H9 (cell line): ENCODE results near the gene CRACR2A. TPM values are rescaled to one million over a fixed set of nuclear protein-coding genes. Genes with fewer than 3 reads are reported as not detected.

Source experiments
- DNase-seq: peaks from one replicate; pipeline ENCODE4 v3.0.0-alpha.2; 2017
- H2AFZ ChIP-seq: one replicate; pipeline ENCODE4 v1.6.1; 2013; ENCODE audit warnings: mild to moderate bottlenecking, low read length, control low read depth, moderate library complexity
- H2AK5ac ChIP-seq: 2 replicates; pipeline ENCODE4 v1.6.1; 2013; ENCODE audit warnings: low read length, control low read depth, mixed read lengths; ENCODE audit not compliant: insufficient read length
- H2BK120ac ChIP-seq: one replicate; pipeline ENCODE4 v1.6.1; 2013; ENCODE audit warnings: low read depth, mild to moderate bottlenecking, low read length, control low read depth, inconsistent platforms; ENCODE audit not compliant: poor library complexity, severe bottlenecking
- H2BK12ac ChIP-seq: 2 replicates; pipeline ENCODE4 v1.6.1; 2013; ENCODE audit warnings: low read length, control low read depth, mixed read lengths, low read depth; ENCODE audit not compliant: insufficient read length
- H2BK15ac ChIP-seq: 2 replicates; pipeline ENCODE4 v1.6.1; 2013; ENCODE audit warnings: low read depth, low read length, control low read depth
- H2BK20ac ChIP-seq: one replicate; pipeline ENCODE4 v1.6.1; 2013; ENCODE audit warnings: low read depth, mild to moderate bottlenecking, low read length, control low read depth, inconsistent platforms; ENCODE audit not compliant: poor library complexity, severe bottlenecking
- H2BK5ac ChIP-seq: 2 replicates; pipeline ENCODE4 v1.6.1; 2013; ENCODE audit warnings: low read length, control low read depth, mixed read lengths; ENCODE audit not compliant: insufficient read length
- H3K14ac ChIP-seq: 2 replicates; pipeline ENCODE4 v1.6.1; 2013; ENCODE audit warnings: low read length, control low read depth; ENCODE audit not compliant: insufficient read depth
- H3K18ac ChIP-seq: 2 replicates; pipeline ENCODE4 v1.6.1; 2013; ENCODE audit warnings: low read depth, mild to moderate bottlenecking, mixed read lengths, low read length, control low read depth; ENCODE audit not compliant: insufficient read length
- H3K23ac ChIP-seq: 2 replicates; pipeline ENCODE4 v1.6.1; 2013; ENCODE audit warnings: low read length, control low read depth, mixed read lengths, low read depth; ENCODE audit not compliant: insufficient read length
- H3K23me2 ChIP-seq: 2 replicates; pipeline ENCODE4 v1.6.1; 2013; ENCODE audit warnings: low read depth, mild to moderate bottlenecking, mixed read lengths, low read length, control low read depth; ENCODE audit not compliant: insufficient read length, poor library complexity, severe bottlenecking
- H3K27ac ChIP-seq: 2 replicates; pipeline ENCODE4 v1.5.1; 2013; ENCODE audit warnings: low read length, control low read depth, mixed read lengths, low read depth; ENCODE audit not compliant: insufficient read length
- H3K27me3 ChIP-seq: 2 replicates; pipeline ENCODE4 v1.6.1; 2013; ENCODE audit warnings: low read length, control low read depth, inconsistent platforms; ENCODE audit not compliant: insufficient read depth
- H3K4ac ChIP-seq: 2 replicates; pipeline ENCODE4 v1.6.1; 2013; ENCODE audit warnings: low read depth, mild to moderate bottlenecking, control low read depth, inconsistent platforms, low read length, moderate library complexity
- H3K4me1 ChIP-seq: 2 replicates; pipeline ENCODE4 v1.6.1; 2013; ENCODE audit warnings: low read length, control low read depth, inconsistent platforms; ENCODE audit not compliant: insufficient read depth
- H3K4me2 ChIP-seq: 2 replicates; pipeline ENCODE4 v1.6.1; 2013; ENCODE audit warnings: low read length, control low read depth, mixed read lengths; ENCODE audit not compliant: insufficient read length, insufficient read depth
- H3K56ac ChIP-seq: 2 replicates; pipeline ENCODE4 v1.6.1; 2013; ENCODE audit warnings: low read depth, mild to moderate bottlenecking, mixed read lengths, low read length, control low read depth; ENCODE audit not compliant: insufficient read length
- H3K79me1 ChIP-seq: 2 replicates; pipeline ENCODE4 v1.6.1; 2013; ENCODE audit warnings: low read depth, mild to moderate bottlenecking, moderate library complexity, low read length, control low read depth, inconsistent platforms; ENCODE audit not compliant: insufficient read depth, poor library complexity, severe bottlenecking
- H3K79me2 ChIP-seq: 2 replicates; pipeline ENCODE4 v1.6.1; 2013; ENCODE audit warnings: low read length, control low read depth, inconsistent platforms; ENCODE audit not compliant: insufficient read depth
- H3K9ac ChIP-seq: 2 replicates; pipeline ENCODE4 v1.6.1; 2013; ENCODE audit warnings: low read length, control low read depth, mixed read lengths; ENCODE audit not compliant: insufficient read length; ENCODE audit errors: extremely low read depth
- H3K9me3 ChIP-seq: one replicate; pipeline ENCODE4 v1.6.1; 2013; ENCODE audit warnings: low read depth, low read length, inconsistent platforms; ENCODE audit not compliant: control insufficient read depth
- H3T11ph ChIP-seq: one replicate; pipeline ENCODE4 v1.6.1; 2013; ENCODE audit warnings: mild to moderate bottlenecking, low read length, control low read depth, inconsistent platforms
- H4K20me1 ChIP-seq: one replicate; pipeline ENCODE4 v1.6.1; 2013; ENCODE audit not compliant: control insufficient read depth, insufficient read length, insufficient read depth
- H4K5ac ChIP-seq: 2 replicates; pipeline ENCODE4 v1.6.1; 2013; ENCODE audit warnings: low read depth, mild to moderate bottlenecking, mixed read lengths, low read length, control low read depth; ENCODE audit not compliant: insufficient read length
- H4K8ac ChIP-seq: replicated peaks from 2 replicates; pipeline ENCODE4 v1.6.1; 2013; ENCODE audit warnings: low read length, control low read depth, mixed read lengths, low read depth; ENCODE audit not compliant: insufficient read length
- H4K91ac ChIP-seq: 2 replicates; pipeline ENCODE4 v1.6.1; 2013; ENCODE audit warnings: low read depth, mild to moderate bottlenecking, moderate library complexity, mixed read lengths, low read length, control low read depth; ENCODE audit not compliant: insufficient read length
- H3K27ac Mint-ChIP-seq, 3 experiments: 2 replicates in 2 of 3; 3 replicates in 1 of 3; pipeline ENCODE4 v1.8.0; 2020 to 2021; ENCODE audit warnings: mixed read lengths in 3 of 3, mild to moderate bottlenecking in 1 of 3, moderate library complexity in 1 of 3
- H3K27me3 Mint-ChIP-seq: 2 replicates; pipeline ENCODE4 v1.8.0; 2021; ENCODE audit warnings: low read depth, mild to moderate bottlenecking, moderate library complexity, mixed read lengths
- H3K36me3 Mint-ChIP-seq, 3 experiments: 2 replicates in 2 of 3; 3 replicates in 1 of 3; pipeline ENCODE4 v1.8.0; 2020 to 2021; ENCODE audit warnings: low read depth in 3 of 3, mixed read lengths in 3 of 3; ENCODE audit not compliant: insufficient read depth in 1 of 3
- H3K4me1 Mint-ChIP-seq, 2 experiments: 2 replicates each; pipeline ENCODE4 v1.8.0; 2020; ENCODE audit warnings: mixed read lengths in 2 of 2
- H3K4me3 Mint-ChIP-seq, 2 experiments: 2 replicates in 1 of 2; 3 replicates in 1 of 2; pipeline ENCODE4 v1.8.0; 2020 to 2021; ENCODE audit warnings: mild to moderate bottlenecking in 2 of 2, mixed read lengths in 2 of 2, moderate library complexity in 1 of 2
- H3K9me3 Mint-ChIP-seq, 2 experiments: 2 replicates in 1 of 2; 3 replicates in 1 of 2; pipeline ENCODE4 v1.8.0; 2020; ENCODE audit warnings: mild to moderate bottlenecking in 2 of 2, mixed read lengths in 2 of 2, moderate library complexity in 1 of 2
- WGBS: extraction: QIAGEN DNeasy Blood & Tissue Kit; methylation state at CpG from one replicate; pipeline ENCODE4 v1.1.7; 2013; ENCODE audit warnings: missing lambda C conversion rate, low lambda C conversion rate, mixed read lengths; ENCODE audit not compliant: insufficient read length; ENCODE audit errors: extremely low coverage; 5-methylcytosine and 5-hydroxymethylcytosine counted together
- total RNA-seq: library from RNA; stranded (reverse); gene quantifications from 2 replicates; pipeline ENCODE4 v1.2.1, GENCODE V29; 2021
- TF ChIP-seq, protein P1 (sequence below): fragments of 200-600 bp; sonication (generic); conservative IDR thresholded peaks from 3 replicates; pipeline ENCODE4 v1.8.0; 2021; ENCODE audit warnings: antibody characterized with exemption, mild to moderate bottlenecking

Gene CRACR2A
- total RNA-seq, 1 experiment from 2014 or later: 2.0 TPM

GRCh38 chr12:3628629-3629028, 124.3 kb downstream of the CRACR2A start:
- H2BK120ac ChIP-seq: no peak overlapping the region
- Mint-ChIP-seq H3K9me3 (no peaks in the 10 kb centered on the region), H3K27ac (no peak overlapping the region), H3K4me3 (no peak overlapping the region), H3K27me3 (no peaks in the 10 kb centered on the region; the same call in none of the 2 replicates), H3K4me1 (peaks cover 7 to 14% of the 10 kb centered on the region in 2 experiments), H3K36me3 (no peaks in the 10 kb centered on the region)
- H2AFZ ChIP-seq: no peak overlapping the region
- no peaks in the 10 kb centered on the region for H3K79me1 ChIP-seq
- H3K23me2 ChIP-seq: no peaks in the 10 kb centered on the region
- no peak overlapping the region for H2BK12ac ChIP-seq
- H3K4ac ChIP-seq: no peak overlapping the region
- H4K8ac ChIP-seq: no peak overlapping the region
- H3K14ac ChIP-seq: no peak overlapping the region
- no peaks in the 10 kb centered on the region for H3K9me3 ChIP-seq
- no peaks in the 10 kb centered on the region for H3K27me3 ChIP-seq
- H4K91ac ChIP-seq: no peak overlapping the region
- H4K20me1 ChIP-seq: no peaks in the 10 kb centered on the region
- H4K5ac ChIP-seq: no peak overlapping the region
- no peak overlapping the region for H3K23ac ChIP-seq
- no peak overlapping the region for H2AK5ac ChIP-seq
- H3K18ac ChIP-seq: no peak overlapping the region
- no peak overlapping the region for H2BK20ac ChIP-seq
- no peak overlapping the region for H3K4me2 ChIP-seq
- H2BK15ac ChIP-seq: no peak overlapping the region
- H3K9ac ChIP-seq: no peak overlapping the region
- WGBS: no CpG with 5 or more reads among the region's 8 CpGs
- H3T11ph ChIP-seq: no peak overlapping the region
- H3K79me2 ChIP-seq: no peaks in the 10 kb centered on the region
- H3K56ac ChIP-seq: no peak overlapping the region
- no peaks in the 10 kb centered on the region; the same call in 1 of the 2 replicates for H3K4me1 ChIP-seq
- DNase-seq: no peak
- TF ChIP-seq, protein P1, sequence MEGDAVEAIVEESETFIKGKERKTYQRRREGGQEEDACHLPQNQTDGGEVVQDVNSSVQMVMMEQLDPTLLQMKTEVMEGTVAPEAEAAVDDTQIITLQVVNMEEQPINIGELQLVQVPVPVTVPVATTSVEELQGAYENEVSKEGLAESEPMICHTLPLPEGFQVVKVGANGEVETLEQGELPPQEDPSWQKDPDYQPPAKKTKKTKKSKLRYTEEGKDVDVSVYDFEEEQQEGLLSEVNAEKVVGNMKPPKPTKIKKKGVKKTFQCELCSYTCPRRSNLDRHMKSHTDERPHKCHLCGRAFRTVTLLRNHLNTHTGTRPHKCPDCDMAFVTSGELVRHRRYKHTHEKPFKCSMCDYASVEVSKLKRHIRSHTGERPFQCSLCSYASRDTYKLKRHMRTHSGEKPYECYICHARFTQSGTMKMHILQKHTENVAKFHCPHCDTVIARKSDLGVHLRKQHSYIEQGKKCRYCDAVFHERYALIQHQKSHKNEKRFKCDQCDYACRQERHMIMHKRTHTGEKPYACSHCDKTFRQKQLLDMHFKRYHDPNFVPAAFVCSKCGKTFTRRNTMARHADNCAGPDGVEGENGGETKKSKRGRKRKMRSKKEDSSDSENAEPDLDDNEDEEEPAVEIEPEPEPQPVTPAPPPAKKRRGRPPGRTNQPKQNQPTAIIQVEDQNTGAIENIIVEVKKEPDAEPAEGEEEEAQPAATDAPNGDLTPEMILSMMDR: no peak; the same call in 2 of the 3 replicates
- H3K27ac ChIP-seq: no peak overlapping the region
- no peak overlapping the region for H2BK5ac ChIP-seq
